HL-60 (cell line): ENCODE results near the gene RAI1.

Experiments
- DNase-seq, 2 experiments: peaks; one replicate each; pipeline ENCODE4 v3.0.0-alpha.2; 2010 to 2020; ENCODE audit warnings: low read depth in 1 of 2, low spot score in 1 of 2
- H3K27ac ChIP-seq: fragments of 250-450 bp; sonication (Bioruptor Pico); replicated peaks from 2 replicates; pipeline ENCODE4 v1.5.1; 2020; ENCODE audit warnings: mild to moderate bottlenecking, moderate library complexity
- H3K27me3 ChIP-seq: fragments of 250-450 bp; sonication (Bioruptor Pico); 2 replicates; pipeline ENCODE4 v1.5.1; 2021; ENCODE audit warnings: mild to moderate bottlenecking, moderate library complexity; ENCODE audit not compliant: insufficient read depth, poor library complexity, severe bottlenecking
- H3K4me3 ChIP-seq: replicated peaks from 2 replicates; pipeline ENCODE4 v1.5.1; 2011; ENCODE audit warnings: mild to moderate bottlenecking, control low read depth, low read length; ENCODE audit not compliant: insufficient read depth
- GABPA ChIP-seq: IDR thresholded peaks from 2 replicates; pipeline ENCODE4 v1.6.1; 2012; ENCODE audit warnings: low read depth
- POLR2AphosphoS5 ChIP-seq: IDR thresholded peaks from 2 replicates; pipeline ENCODE4 v1.6.1; 2012; ENCODE audit warnings: low read depth
- REST ChIP-seq: IDR thresholded peaks from 2 replicates; pipeline ENCODE4 v1.6.1; 2012; ENCODE audit warnings: low read depth; ENCODE audit not compliant: insufficient replicate concordance
- SPI1 ChIP-seq: IDR thresholded peaks from 2 replicates; pipeline ENCODE4 v1.6.1; 2012; ENCODE audit warnings: low read depth, mild to moderate bottlenecking, borderline replicate concordance
- TF ChIP-seq, protein P1 (sequence below): IDR thresholded peaks from one replicate; pipeline ENCODE4 v1.5.1; 2011; ENCODE audit warnings: low read length, control low read depth, inconsistent platforms; ENCODE audit not compliant: insufficient read depth

Gene RAI1

GRCh38 chr17:17694169-17695081 is 13.2 kb downstream of the RAI1 start:
- TF ChIP-seq, protein P1, sequence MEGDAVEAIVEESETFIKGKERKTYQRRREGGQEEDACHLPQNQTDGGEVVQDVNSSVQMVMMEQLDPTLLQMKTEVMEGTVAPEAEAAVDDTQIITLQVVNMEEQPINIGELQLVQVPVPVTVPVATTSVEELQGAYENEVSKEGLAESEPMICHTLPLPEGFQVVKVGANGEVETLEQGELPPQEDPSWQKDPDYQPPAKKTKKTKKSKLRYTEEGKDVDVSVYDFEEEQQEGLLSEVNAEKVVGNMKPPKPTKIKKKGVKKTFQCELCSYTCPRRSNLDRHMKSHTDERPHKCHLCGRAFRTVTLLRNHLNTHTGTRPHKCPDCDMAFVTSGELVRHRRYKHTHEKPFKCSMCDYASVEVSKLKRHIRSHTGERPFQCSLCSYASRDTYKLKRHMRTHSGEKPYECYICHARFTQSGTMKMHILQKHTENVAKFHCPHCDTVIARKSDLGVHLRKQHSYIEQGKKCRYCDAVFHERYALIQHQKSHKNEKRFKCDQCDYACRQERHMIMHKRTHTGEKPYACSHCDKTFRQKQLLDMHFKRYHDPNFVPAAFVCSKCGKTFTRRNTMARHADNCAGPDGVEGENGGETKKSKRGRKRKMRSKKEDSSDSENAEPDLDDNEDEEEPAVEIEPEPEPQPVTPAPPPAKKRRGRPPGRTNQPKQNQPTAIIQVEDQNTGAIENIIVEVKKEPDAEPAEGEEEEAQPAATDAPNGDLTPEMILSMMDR, result no peak
- 0 out of 2 replicates have a peak, but pooled peaks have one; percentile 14 for TF ChIP-seq POLR2AphosphoS5
- H3K27ac ChIP-seq, result peak overlapping the region; percentile 87
- DNase-seq, result peak in 1 of 2 experiments; percentile 42
- peak overlapping the region; percentile 49 for H3K4me3 ChIP-seq
- no peaks in the 10 kb centered on the region for H3K27me3 ChIP-seq

DNA sequence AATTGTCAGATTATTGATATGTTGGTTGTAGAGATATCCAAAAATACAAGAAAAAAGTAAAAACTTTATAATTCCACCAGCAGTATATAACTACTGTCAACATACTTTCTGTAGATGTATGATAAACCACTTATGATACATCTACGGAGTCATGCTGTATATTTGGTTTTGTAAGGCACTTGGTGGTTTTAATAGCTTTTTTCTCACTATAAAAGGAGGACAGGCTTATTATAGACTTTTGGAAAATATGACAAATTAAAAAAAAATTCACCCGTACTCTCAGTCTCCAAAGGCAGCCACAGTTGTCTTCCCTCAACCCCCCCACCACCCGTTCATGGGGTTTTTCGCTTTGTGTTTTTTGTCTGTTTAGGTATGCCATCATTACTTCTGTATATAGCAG is 14.8 kb downstream of the RAI1 start:
- Histone ChIP-seq H3K27ac (no peak overlapping the region), H3K4me3 (no peak overlapping the region), H3K27me3 (no peaks in the 10 kb centered on the region)
- TF ChIP-seq REST (no peak), POLR2AphosphoS5 (no peak), GABPA (no peak), SPI1 (no peak)
- TF ChIP-seq, protein P1, result no peak
- no peak for DNase-seq

- Histone ChIP-seq H3K27ac (no peak overlapping the region), H3K4me3 (no peak overlapping the region), H3K27me3 (no peaks in the 10 kb centered on the region)
- DNase-seq, result no peak
- TF ChIP-seq REST (no peak), POLR2AphosphoS5 (no peak)
Measured at GRCh38 chr17:17696882-17697633, 15.8 kb downstream of the RAI1 start.

GRCh38 chr17:17698371-17698770 is 17.1 kb downstream of the RAI1 start:
- TF ChIP-seq POLR2AphosphoS5 (no peak), GABPA (no peak), REST (no peak), SPI1 (no peak)
- TF ChIP-seq, protein P1, result no peak
- no peak for DNase-seq
- no peaks in the 10 kb centered on the region for H3K27me3 ChIP-seq
- no peak overlapping the region for H3K27ac ChIP-seq
- H3K4me3 ChIP-seq, result no peak overlapping the region
